Measurements from ENCODE around the gene IDH3G. TPM values are rescaled to one million over a fixed set of nuclear protein-coding genes. Genes with fewer than 3 reads are reported as not detected.
A peak's percentile ranks its signal among the peaks of the same experiment; 100 is the strongest.

Gene IDH3G
- total and polyA plus RNA-seq, 5 donors = 60.6 to 68.6 (median 66.9) TPM

- no peak overlapping the region for H3K27ac ChIP-seq (ENCODE audit: low read length)
- DNase-seq (peak in 1 of 3 donors; percentile 49), ATAC-seq (no peak)
- no peaks in the 10 kb centered on the region for H3K27me3 ChIP-seq (ENCODE audit: control insufficient read depth, insufficient read depth)
- 90% methylated on average over 8 of the region's 8 CpGs for WGBS
- intact Hi-C loops (cut with DNase I) = loop anchor here in 1 of 4 donors (10.0 kb wide), 1 partner anchor 103 kb away; the partner anchor contains the start of gene AVPR2
- H3K9me3 ChIP-seq (ENCODE audit: control insufficient read depth, low read length) = no peaks in the 10 kb centered on the region
- no peaks in the 10 kb centered on the region for H3K4me1 ChIP-seq (ENCODE audit: control insufficient read depth, insufficient read depth, low read length)
- H3K4me3 ChIP-seq (ENCODE audit: low read length) = no peak overlapping the region
Observed at GRCh38 chrX:153801669-153802068, 7.5 kb upstream of the IDH3G start.

GRCh38 chrX:153800746-153801145 lies 6.6 kb upstream of the IDH3G start:
- WGBS = 76% methylated on average over 7 of the region's 7 CpGs
- Histone ChIP-seq H3K27ac (ENCODE audit: low read length) (peak overlapping the region; percentile 22), H3K27me3 (ENCODE audit: control insufficient read depth, insufficient read depth) (no peaks in the 10 kb centered on the region), H3K4me3 (ENCODE audit: low read length) (no peak overlapping the region), H3K9me3 (ENCODE audit: control insufficient read depth, low read length) (no peaks in the 10 kb centered on the region), H3K4me1 (ENCODE audit: control insufficient read depth, insufficient read depth, low read length) (no peaks in the 10 kb centered on the region)
- DNase-seq = no peak
- intact Hi-C loops (cut with DNase I) = loop anchor here in 1 of 4 donors (10.0 kb wide), 1 partner anchor 104 kb away; the partner anchor contains the start of gene AVPR2
- no peak for ATAC-seq

GRCh38 chrX:153800177-153800722 lies 6.1 kb upstream of the IDH3G start:
- intact Hi-C loops (cut with DNase I) = loop anchor here in 1 of 4 donors (10.0 kb wide), 1 partner anchor 105 kb away; the partner anchor contains the start of gene AVPR2
- Histone ChIP-seq H3K4me3 (ENCODE audit: low read length) (no peak overlapping the region), H3K27ac (ENCODE audit: low read length) (peak overlapping the region; percentile 22), H3K27me3 (ENCODE audit: control insufficient read depth, insufficient read depth) (no peaks in the 10 kb centered on the region), H3K9me3 (ENCODE audit: control insufficient read depth, low read length) (no peaks in the 10 kb centered on the region), H3K4me1 (ENCODE audit: control insufficient read depth, insufficient read depth, low read length) (no peaks in the 10 kb centered on the region)
- DNase-seq (no peak), ATAC-seq (peak; percentile 9 to 49)
- 67% methylated on average over 16 of the region's 16 CpGs for WGBS

- H3K9me3 ChIP-seq (ENCODE audit: control insufficient read depth, low read length) = no peaks in the 10 kb centered on the region
- H3K27me3 ChIP-seq (ENCODE audit: control insufficient read depth, insufficient read depth) = no peaks in the 10 kb centered on the region
- DNase-seq = no peak
- WGBS = 81% methylated on average over 5 of the region's 5 CpGs
- no peak overlapping the region for H3K27ac ChIP-seq (ENCODE audit: low read length)
- no peak overlapping the region for H3K4me3 ChIP-seq (ENCODE audit: low read length)
- H3K4me1 ChIP-seq (ENCODE audit: control insufficient read depth, insufficient read depth, low read length) = no peaks in the 10 kb centered on the region
- intact Hi-C loops (cut with DNase I) = loop anchor here in 1 of 4 donors (10.0 kb wide), 1 partner anchor 125 kb away; the partner anchor contains the start of gene ARHGAP4
- ATAC-seq = no peak
Observed at GRCh38 chrX:153799326-153799725, 5.2 kb upstream of the IDH3G start.

GRCh38 chrX:153797415-153798015 lies 3.3 kb upstream of the IDH3G start:
- Histone ChIP-seq H3K9me3 (ENCODE audit: control insufficient read depth, low read length) (no peaks in the 10 kb centered on the region), H3K27me3 (ENCODE audit: control insufficient read depth, insufficient read depth) (no peaks in the 10 kb centered on the region), H3K27ac (ENCODE audit: low read length) (no peak overlapping the region), H3K4me1 (ENCODE audit: control insufficient read depth, insufficient read depth, low read length) (peaks cover 4% of the 10 kb centered on the region), H3K4me3 (ENCODE audit: low read length) (no peak overlapping the region)
- ATAC-seq (no peak), DNase-seq (peak in 1 of 3 donors; percentile 18)
- intact Hi-C loops (cut with DNase I) = loop anchor here in 1 of 4 donors (10.0 kb wide), 1 partner anchor 127 kb away; the partner anchor contains the start of gene ARHGAP4
- WGBS = 83% methylated on average over 15 of the region's 15 CpGs

- intact Hi-C loops (cut with DNase I) = loop anchor here in 1 of 4 donors (10.0 kb wide), 1 partner anchor 130 kb away; the partner anchor contains the start of gene ARHGAP4
- Histone ChIP-seq H3K27ac (ENCODE audit: low read length) (peak overlapping the region; percentile 83), H3K4me1 (ENCODE audit: control insufficient read depth, insufficient read depth, low read length) (peaks cover 4% of the 10 kb centered on the region), H3K9me3 (ENCODE audit: control insufficient read depth, low read length) (no peaks in the 10 kb centered on the region), H3K27me3 (ENCODE audit: control insufficient read depth, insufficient read depth) (no peaks in the 10 kb centered on the region), H3K4me3 (ENCODE audit: low read length) (peak overlapping the region; percentile 77)
- 4% methylated on average over 47 of the region's 47 CpGs for WGBS
- ATAC-seq (peak; percentile 1 to 2), DNase-seq (no peak)
Observed at GRCh38 chrX:153794897-153795816, 982 bp upstream of the IDH3G start.

GRCh38 chrX:153793291-153793690 lies 884 bp downstream of the IDH3G start:
- intact Hi-C loops (cut with DNase I) = loop anchor here in 1 of 4 donors (10.0 kb wide), 1 partner anchor 132 kb away; the partner anchor contains the start of gene ARHGAP4
- 6% methylated on average over 7 of the region's 7 CpGs for WGBS
- ATAC-seq = no peak
- Histone ChIP-seq H3K4me3 (ENCODE audit: low read length) (peak overlapping the region; percentile 90), H3K27me3 (ENCODE audit: control insufficient read depth, insufficient read depth) (no peaks in the 10 kb centered on the region), H3K27ac (ENCODE audit: low read length) (peak overlapping the region; percentile 95), H3K9me3 (ENCODE audit: control insufficient read depth, low read length) (no peaks in the 10 kb centered on the region), H3K4me1 (ENCODE audit: control insufficient read depth, insufficient read depth, low read length) (peaks cover 4% of the 10 kb centered on the region)
- DNase-seq = no peak

GRCh38 chrX:153792368-153792767 lies 1.8 kb downstream of the IDH3G start:
- Histone ChIP-seq H3K9me3 (ENCODE audit: control insufficient read depth, low read length) (no peaks in the 10 kb centered on the region), H3K27ac (ENCODE audit: low read length) (no peak overlapping the region), H3K27me3 (ENCODE audit: control insufficient read depth, insufficient read depth) (no peaks in the 10 kb centered on the region), H3K4me1 (ENCODE audit: control insufficient read depth, insufficient read depth, low read length) (peaks cover 4% of the 10 kb centered on the region), H3K4me3 (ENCODE audit: low read length) (no peak overlapping the region)
- ATAC-seq (no peak), DNase-seq (no peak)
- WGBS = 89% methylated on average over 6 of the region's 6 CpGs
- intact Hi-C loops (cut with DNase I) = loop anchor here in 1 of 4 donors (10.0 kb wide), 1 partner anchor 132 kb away; the partner anchor contains the start of gene ARHGAP4

DNA sequence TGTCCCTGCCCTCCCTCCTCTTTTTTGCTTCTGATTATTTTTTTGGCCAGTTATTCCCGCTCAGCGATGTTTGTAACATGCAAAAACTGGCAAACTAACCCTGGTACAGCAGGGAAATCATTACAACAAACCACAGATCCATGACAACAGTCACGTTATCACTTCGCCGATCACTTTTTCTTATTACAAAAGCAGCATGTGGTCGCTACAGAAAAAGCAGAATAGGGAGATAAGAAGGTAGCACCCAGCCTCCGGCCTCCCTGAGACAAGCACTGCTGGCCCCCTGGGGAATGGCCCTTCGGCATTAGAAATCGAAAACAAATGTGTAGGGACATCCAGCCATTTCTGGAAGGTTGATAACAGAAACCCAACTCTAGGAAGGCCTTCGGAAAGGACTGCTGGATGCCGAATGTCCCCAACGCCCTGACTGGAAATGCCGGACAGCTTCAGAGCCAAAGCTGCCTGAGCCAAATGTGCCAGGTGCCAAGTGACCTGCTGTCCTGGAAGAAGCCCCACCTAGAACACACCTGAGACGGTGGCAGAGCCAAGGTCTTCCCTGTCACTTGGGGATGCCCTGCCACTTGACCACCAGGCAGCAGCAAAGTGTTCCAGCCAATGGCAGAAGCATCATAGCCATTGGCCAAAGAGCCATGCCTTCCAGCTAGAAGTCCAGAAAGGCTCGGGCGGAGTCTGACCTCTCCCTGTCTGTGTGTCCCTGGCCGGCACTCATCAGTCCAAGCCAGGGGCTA lies 2.9 kb downstream of the IDH3G start:
- ATAC-seq (no peak), DNase-seq (no peak)
- 78% methylated on average over 17 of the region's 17 CpGs for WGBS
- H3K27me3 ChIP-seq (ENCODE audit: control insufficient read depth, insufficient read depth) = no peaks in the 10 kb centered on the region
- H3K4me3 ChIP-seq (ENCODE audit: low read length) = no peak overlapping the region
- no peak overlapping the region for H3K27ac ChIP-seq (ENCODE audit: low read length)
- peaks cover 4% of the 10 kb centered on the region for H3K4me1 ChIP-seq (ENCODE audit: control insufficient read depth, insufficient read depth, low read length)
- no peaks in the 10 kb centered on the region for H3K9me3 ChIP-seq (ENCODE audit: control insufficient read depth, low read length)
- intact Hi-C loops (cut with DNase I) = loop anchor here in 1 of 4 donors (10.0 kb wide), 1 partner anchor 134 kb away; the partner anchor contains the start of gene ARHGAP4

DNA sequence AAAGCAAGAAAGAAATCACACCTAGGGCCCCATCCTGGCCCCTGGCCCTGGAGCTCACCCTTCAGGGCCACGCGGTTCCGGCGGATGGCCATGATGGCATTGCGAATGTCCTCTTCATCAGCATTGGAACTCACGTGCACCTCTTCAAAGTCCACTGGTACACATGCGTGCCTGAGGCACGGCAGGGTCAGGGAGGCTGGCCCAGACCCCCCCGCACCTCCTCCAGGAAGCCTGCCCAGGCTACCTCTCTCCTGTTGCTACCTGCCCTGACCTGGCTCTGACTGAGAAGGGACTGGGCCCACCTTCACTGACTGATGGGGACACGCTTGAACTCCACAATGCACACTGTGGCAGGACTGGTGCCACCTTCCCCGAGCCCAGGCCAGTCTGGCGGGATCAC lies 4.5 kb downstream of the IDH3G start:
- 93% methylated on average over 12 of the region's 12 CpGs for WGBS
- Histone ChIP-seq H3K27me3 (ENCODE audit: control insufficient read depth, insufficient read depth) (no peaks in the 10 kb centered on the region), H3K4me3 (ENCODE audit: low read length) (no peak overlapping the region), H3K4me1 (ENCODE audit: control insufficient read depth, insufficient read depth, low read length) (peaks cover 4% of the 10 kb centered on the region), H3K27ac (ENCODE audit: low read length) (no peak overlapping the region), H3K9me3 (ENCODE audit: control insufficient read depth, low read length) (no peaks in the 10 kb centered on the region)
- intact Hi-C loops (cut with DNase I) = loop anchor here in 1 of 4 donors (10.0 kb wide), 1 partner anchor 135 kb away; the partner anchor contains the start of gene ARHGAP4
- DNase-seq (no peak), ATAC-seq (no peak)

Measured in right cardiac atrium (tissue), 5 donors.